H54 (cell line): Measurements from ENCODE around the gene PI16.

Experiments
- DNase-seq: peaks from one replicate; pipeline ENCODE4 v3.0.0; 2011; ENCODE audit warnings: low spot score, mixed read lengths; ENCODE audit not compliant: insufficient read length
- FAIRE-seq: peaks from 3 replicates; lab custom pipeline; 2011; peaks lifted over from hg19 to GRCh38; lab: Jason Lieb, UNC
- POLR2A ChIP-seq: IDR thresholded peaks from 2 replicates; pipeline ENCODE4 v1.6.1; 2011; ENCODE audit warnings: low read depth, mild to moderate bottlenecking, low read length

The PI16 gene, protein sequence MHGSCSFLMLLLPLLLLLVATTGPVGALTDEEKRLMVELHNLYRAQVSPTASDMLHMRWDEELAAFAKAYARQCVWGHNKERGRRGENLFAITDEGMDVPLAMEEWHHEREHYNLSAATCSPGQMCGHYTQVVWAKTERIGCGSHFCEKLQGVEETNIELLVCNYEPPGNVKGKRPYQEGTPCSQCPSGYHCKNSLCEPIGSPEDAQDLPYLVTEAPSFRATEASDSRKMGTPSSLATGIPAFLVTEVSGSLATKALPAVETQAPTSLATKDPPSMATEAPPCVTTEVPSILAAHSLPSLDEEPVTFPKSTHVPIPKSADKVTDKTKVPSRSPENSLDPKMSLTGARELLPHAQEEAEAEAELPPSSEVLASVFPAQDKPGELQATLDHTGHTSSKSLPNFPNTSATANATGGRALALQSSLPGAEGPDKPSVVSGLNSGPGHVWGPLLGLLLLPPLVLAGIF

DNA sequence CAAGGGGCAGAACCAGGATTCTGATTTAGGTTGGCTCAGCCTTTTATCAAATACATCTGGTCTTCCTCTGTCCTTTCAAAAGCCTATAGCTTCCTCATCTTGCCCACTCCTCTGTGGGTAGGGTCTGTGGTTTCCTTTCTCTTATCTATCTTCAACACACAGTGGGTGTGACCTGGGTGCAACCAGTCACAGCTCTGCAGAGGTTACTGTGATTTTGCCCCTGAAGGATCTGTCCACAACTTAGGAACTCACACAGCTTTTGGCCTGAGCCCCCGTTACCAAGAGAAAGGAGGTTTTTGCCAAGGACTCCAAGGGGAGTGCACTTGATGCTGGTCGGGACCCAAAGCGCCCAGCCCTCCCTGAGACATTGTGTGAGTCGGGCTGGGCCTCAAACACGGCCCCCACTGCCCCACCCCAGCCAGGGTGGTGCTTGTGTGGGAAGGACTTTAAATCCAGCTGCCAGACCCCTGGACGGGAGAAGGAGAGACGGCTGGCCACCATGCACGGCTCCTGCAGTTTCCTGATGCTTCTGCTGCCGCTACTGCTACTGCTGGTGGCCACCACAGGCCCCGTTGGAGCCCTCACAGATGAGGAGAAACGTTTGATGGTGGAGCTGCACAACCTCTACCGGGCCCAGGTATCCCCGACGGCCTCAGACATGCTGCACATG lies at the start of gene PI16:
Gene PI16, plus strand, starts transcription at position 477 of the 670 bp plus-strand sequence. Its CDS starts 23 bp downstream, at position 500.
- no peak for TF ChIP-seq POLR2A
- no peak for FAIRE-seq
- DNase-seq = no peak

DNA sequence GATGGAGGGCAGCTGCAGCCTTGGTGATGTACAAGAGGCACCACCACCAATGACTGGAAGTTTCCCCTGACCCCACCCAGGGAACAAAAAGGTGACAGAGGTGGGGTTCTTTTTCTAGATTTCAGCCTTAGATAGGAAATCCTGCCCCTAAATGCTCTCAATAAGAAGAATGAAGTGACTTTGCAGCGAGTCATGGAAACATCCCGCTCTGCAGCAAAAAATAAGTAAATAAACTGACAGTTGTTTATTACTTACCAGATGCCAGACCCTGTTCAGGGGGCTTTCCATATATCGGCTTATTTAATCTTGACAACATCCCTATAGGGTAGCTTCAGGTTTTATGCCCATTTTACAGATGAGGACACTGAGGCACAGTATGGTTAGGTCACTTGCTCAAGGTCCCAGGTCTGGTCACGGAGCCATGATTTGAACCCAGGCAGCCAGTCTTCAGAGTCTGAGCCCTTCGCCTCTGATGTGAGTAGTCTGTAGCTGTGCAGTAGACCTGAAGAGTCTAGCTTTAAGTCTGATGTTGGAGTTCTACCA lies 49.6 kb upstream of the PI16 start:
- no peak for TF ChIP-seq POLR2A
- FAIRE-seq (no peak), DNase-seq (no peak)

DNA sequence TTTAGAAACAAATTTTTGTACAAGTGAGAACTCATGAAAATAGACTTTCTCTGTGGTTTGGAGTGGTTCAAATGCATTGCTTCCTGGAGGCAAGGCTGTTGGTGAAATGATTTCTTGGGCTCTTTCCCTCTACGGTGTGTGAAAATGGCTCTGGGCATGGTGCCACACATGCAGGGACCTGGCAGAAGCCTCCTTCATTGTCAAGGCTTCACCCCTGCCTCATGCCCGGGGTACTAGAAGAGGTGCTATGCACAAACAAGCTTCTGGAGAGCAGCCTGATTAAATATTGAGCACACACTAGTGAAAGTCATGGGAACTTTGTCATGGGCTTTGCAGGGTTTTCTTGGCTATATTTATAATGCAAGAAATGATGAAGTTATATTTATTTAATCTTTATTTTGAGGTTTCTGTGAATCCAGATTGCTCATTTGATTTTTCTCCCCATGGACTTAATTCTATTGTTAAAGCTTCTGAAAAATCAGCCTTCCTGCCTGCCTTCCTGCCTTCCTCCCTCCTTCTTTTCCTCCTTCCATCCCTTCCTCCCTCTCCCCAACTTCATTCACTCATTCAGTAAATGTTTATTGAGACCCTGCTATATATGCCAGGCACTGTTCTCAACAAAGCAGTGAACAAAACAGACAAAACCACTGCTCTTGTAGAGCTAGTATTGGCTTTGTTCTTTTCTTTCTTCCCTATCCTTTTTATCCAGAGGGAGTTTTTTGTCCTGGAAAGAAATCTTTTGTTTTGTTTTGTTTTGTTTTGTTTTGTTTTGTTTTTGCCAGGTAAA lies 47.8 kb upstream of the PI16 start:
- TF ChIP-seq POLR2A = no peak
- DNase-seq (no peak), FAIRE-seq (no peak)

DNA sequence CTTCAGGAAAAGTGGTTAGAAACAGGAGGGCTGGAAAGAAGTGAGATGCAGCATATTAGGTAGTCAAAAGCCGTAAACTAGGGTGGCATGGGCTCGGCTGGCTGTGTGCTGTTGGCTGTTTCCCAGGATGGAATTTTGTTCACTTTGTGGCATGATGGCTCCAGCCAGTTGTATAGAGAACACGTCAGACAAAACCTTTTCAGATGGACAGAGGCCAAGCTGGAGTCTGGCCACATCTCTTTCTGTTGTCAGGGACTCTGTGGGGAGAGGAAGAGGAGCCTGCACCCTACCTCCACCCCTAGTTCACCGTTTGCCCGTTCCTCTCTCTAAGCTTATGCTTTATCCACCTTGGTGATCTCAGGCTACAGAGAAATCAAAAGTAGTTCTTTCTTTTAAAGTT lies 46.8 kb upstream of the PI16 start:
- peak; percentile 19 for DNase-seq
- peak; percentile 72 for FAIRE-seq
- TF ChIP-seq POLR2A = no peak

- TF ChIP-seq POLR2A = no peak
- DNase-seq = no peak
Observed at GRCh38 chr6:36908747-36909146, 45.8 kb upstream of the PI16 start.

GRCh38 chr6:36912030-36912454 lies 42.5 kb upstream of the PI16 start:
- TF ChIP-seq POLR2A = no peak
- FAIRE-seq (no peak), DNase-seq (no peak)

More at GRCh38 chr6:36908747-36909146, 45.8 kb upstream of the PI16 start:
- FAIRE-seq = no peak

DNA sequence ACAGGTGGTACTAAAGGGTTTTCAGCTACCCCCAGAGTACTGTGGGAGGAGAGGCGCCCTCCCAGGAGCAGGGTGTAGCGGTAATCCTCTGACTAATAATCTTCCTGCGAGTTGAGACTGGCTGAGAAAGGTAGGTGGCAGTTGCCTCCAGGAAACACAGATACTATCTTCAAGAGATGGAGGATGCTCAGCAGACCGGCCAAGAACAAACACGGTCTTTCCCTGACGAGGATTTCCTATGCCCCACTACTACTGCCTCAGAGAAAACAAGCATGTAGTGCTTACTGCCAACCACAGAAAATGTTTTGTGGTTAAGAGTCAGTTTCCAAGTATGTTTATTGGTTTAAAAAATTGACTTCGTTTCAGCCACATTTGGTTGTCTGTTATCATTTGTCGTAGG lies 42.0 kb upstream of the PI16 start:
- FAIRE-seq = peak; percentile 98
- TF ChIP-seq POLR2A = no peak
- DNase-seq = peak; percentile 80

- FAIRE-seq = no peak
- DNase-seq = no peak
Observed at GRCh38 chr6:36913082-36913481, 41.5 kb upstream of the PI16 start.

DNA sequence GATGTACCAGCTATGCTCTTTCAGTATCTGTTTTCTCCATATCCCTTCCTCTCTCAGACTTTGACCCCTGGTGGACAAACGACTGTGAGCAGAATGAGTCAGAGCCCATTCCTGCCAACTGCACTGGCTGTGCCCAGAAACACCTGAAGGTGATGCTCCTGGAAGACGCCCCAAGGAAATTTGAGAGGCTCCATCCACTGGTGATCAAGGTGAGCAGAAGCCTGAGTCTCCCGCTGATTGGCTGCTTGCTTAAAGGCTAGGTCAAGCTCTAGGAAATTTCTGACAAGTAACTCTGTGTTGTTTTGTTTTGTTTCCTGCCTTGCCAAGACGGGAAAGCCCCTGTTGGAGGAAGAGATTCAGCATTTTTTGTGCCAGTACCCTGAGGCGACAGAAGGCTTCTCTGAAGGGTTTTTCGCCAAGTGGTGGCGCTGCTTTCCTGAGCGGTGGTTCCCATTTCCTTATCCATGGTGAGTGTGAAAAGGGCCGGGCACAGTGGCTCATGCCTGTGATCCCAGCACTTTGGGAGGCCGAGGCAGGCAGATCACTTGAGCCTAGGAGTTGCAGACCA lies 40.2 kb upstream of the PI16 start:
- FAIRE-seq = peak; percentile 68
- TF ChIP-seq POLR2A = no peak
- DNase-seq = peak; percentile 58

More at GRCh38 chr6:36913082-36913481, 41.5 kb upstream of the PI16 start:
- TF ChIP-seq POLR2A = no peak

DNA sequence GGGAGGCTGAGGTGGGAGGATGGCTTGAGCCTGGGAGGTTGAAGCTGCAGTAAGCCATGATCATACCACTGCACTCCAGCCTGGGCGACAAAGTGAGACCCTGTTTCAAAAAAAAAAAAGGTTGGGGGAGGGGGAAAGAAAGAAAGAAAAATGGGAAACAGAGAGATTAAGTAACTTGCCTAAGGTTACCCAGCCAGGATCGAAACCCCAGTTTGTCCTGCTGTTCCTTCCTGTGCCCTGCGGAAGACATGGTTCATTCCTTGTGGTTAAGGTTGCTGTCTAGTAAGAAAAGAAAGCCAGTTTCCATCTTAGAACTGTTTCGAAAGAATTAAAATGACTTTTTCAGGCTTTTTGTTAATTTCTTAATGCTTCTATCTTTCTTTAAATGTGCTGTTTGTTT lies 38.9 kb upstream of the PI16 start:
- no peak for FAIRE-seq
- no peak for TF ChIP-seq POLR2A
- no peak for DNase-seq

DNA sequence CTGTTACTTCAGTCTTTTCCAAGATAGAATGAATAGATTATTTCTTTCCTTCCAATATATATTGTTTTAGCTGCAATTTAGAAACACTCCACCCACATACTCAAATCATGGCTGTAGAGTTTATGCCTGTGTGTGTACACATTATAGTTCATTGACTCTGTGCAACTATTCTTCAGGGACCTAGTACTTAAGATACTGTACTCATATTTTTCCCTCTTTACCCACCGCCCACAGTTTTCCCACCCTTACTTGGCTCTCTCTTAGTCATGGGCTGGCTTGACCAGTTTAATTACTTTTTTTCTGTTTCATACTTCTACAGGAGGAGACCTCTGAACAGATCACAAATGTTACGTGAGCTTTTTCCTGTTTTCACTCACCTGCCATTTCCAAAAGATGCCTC lies 38.4 kb upstream of the PI16 start:
- TF ChIP-seq POLR2A = no peak
- DNase-seq (no peak), FAIRE-seq (no peak)

DNA sequence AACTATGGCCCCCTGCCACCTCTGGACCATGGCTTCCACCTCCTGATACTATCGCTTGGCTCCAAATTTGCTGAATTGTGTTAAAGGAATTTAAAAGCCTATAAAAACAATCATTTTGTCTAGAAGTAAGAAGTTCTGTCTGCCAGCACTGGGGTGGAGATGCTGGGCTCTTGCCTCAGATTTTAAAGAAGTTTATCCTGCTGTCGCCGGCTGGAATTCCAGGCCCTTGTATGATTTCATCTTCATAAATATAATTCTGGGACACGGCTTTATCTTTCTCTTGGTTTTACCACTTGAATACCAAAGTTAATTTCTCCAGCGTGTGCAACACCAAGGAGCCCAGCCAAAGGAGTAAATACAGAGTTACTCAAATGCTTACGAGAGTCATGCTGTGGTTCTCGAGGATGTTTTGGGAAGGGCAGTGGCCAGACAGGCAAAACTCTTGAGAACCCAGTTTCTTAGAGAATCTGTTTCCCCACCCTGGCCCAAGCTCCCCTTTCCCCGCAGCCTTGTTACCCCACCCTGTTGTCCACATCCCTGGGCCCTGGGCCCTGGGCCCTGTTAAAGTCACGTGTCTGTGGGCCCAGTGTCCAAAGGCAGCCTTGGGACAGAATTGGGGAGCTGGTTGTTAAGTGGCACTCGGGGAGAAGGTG lies 36.9 kb upstream of the PI16 start:
- no peak for DNase-seq
- no peak for FAIRE-seq

GRCh38 chr6:36920049-36920448 lies 34.5 kb upstream of the PI16 start:
- no peak for DNase-seq
- TF ChIP-seq POLR2A = no peak
- FAIRE-seq = no peak

More for the DNA sequence above, 36.9 kb upstream of the PI16 start:
- no peak for TF ChIP-seq POLR2A
